NAMALWA (cell line): ENCODE data around the gene DISP2.

Experiments
- DNase-seq: peaks from one replicate; pipeline ENCODE4 v3.0.0-alpha.2; 2015; ENCODE audit warnings: low spot score

DISP2 gene, protein sequence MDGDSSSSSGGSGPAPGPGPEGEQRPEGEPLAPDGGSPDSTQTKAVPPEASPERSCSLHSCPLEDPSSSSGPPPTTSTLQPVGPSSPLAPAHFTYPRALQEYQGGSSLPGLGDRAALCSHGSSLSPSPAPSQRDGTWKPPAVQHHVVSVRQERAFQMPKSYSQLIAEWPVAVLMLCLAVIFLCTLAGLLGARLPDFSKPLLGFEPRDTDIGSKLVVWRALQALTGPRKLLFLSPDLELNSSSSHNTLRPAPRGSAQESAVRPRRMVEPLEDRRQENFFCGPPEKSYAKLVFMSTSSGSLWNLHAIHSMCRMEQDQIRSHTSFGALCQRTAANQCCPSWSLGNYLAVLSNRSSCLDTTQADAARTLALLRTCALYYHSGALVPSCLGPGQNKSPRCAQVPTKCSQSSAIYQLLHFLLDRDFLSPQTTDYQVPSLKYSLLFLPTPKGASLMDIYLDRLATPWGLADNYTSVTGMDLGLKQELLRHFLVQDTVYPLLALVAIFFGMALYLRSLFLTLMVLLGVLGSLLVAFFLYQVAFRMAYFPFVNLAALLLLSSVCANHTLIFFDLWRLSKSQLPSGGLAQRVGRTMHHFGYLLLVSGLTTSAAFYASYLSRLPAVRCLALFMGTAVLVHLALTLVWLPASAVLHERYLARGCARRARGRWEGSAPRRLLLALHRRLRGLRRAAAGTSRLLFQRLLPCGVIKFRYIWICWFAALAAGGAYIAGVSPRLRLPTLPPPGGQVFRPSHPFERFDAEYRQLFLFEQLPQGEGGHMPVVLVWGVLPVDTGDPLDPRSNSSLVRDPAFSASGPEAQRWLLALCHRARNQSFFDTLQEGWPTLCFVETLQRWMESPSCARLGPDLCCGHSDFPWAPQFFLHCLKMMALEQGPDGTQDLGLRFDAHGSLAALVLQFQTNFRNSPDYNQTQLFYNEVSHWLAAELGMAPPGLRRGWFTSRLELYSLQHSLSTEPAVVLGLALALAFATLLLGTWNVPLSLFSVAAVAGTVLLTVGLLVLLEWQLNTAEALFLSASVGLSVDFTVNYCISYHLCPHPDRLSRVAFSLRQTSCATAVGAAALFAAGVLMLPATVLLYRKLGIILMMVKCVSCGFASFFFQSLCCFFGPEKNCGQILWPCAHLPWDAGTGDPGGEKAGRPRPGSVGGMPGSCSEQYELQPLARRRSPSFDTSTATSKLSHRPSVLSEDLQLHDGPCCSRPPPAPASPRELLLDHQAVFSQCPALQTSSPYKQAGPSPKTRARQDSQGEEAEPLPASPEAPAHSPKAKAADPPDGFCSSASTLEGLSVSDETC (N-terminal part only)

DNA sequence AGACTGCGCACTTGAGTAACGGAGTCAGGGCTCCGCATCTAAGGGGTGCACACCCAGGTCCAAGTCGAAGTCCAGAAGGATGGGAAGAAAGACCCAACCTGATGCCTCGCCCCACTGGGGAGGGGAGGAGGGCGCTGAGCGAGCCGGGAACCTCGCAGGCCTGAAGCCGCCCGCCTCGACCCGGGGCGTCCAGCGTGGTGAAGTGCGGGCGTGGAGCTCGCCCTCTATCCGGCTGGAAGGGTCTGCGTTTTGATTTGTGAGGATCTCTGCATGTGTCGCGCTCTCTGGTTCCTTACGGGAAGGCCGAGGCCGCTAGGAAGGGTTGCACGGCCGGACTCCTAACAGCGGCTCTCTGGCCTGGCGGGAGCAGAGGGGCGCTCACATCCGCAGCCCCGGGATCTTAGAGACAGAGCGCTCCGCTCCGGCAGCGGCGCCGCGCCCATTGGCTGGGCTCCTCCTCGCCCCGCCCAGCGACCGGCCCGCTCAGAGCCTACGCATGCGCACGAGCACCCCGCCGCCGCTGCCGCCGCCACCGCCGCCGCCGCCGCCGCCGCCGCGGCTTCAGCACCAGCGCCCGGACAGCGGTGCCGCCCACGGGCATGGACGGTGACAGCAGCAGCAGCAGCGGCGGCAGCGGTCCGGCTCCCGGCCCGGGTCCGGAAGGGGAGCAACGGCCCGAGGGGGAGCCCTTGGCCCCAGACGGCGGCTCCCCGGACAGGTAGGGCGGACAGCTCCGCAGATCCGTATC is at the start of gene DISP2:
TSS of gene DISP2 (plus strand) at position 497 of the 748 bp plus-strand sequence. CDS start at position 600, 103 bp downstream.
- peak; percentile 86 for DNase-seq

DNA sequence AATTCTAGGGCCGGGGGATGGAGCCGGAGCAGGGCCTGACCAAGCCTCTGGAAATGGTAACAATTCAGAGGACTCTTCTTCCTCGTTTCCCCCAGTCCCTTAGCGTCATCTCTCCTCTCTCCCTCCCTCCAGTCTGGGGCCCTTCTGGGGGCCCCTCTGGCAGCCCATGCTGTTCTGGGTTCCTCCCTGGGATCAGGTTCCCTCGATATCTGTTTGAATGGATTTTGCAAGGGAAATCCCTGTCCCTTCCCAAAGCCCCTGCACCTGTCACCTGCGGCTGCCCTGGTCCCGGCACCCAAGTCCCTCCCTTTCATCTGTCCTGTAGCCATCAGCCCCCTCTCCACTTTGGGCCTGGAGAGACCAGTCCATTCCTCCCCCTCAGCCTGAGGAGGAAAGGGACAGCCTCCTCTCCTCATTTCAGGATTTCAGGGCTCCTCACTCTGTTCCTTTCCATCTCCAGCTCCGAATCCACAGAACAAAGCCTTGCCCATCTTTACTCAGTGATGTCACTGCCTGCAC is 48.6 kb upstream of the DISP2 start:
- no peak for DNase-seq

DNA sequence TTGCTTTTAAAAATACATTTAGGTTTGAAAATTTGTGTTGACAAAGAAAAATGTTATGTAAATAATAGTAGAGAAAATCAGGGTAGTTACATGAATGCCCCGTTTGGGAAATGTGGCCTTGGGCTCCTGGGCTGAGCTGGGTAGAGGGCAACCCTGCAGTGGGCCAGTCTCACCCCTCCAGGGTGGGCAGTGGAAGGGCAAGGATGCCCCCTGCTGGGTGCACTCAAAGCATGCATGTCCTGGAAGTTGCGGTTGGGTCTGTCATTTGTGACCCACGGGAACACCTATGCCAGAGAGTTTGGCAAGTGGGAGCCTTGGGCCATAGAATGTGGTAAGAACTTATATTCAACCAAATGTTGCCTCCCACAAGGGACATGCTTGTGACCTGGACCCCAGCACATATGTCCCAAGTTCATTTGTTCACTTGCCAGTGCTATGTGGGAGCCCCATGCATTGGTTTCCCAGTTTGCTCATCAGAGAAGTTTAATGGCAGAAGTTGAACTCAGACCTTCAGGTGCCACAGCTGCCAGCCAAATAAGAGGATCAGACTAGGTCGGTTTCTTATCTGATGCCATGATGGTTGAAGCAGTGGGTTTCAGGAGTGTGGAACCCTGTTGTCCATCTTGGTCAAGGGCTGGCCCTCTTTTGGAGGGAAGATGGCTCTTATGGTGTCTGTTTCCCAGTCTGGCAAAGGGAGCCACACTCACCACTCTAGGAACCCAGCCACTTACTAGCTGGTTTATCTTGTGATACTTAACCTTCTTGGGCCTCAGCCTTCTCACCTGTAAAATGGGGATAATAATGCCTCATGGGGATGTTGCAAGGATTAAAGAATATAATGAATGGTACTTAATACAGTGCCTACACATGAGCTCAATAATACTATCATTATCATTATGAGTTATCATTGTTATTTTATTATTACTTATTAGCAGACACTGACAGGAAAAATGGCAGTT is 47.7 kb upstream of the DISP2 start:
- peak; percentile 67 for DNase-seq

DNA sequence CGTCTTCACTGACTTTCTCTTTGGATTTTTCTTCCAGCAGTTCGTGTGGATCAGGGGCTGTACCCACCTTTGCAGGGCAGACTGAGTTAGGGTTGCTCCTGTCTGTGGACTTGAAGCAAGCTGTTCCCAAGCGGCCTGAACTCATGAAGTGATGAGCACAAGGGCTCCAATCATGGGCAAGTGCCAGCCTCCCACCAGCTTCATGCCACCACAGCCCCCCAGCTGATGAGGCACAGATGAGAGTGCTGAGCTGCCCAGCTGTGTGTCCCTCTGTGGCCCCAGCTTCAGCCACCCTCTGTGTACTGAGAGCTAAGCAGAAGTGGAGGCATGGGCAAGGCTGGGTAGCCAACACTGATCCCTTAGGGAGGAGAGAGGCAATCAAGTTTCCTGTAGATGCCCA is 47.0 kb upstream of the DISP2 start:
- no peak for DNase-seq

DNA sequence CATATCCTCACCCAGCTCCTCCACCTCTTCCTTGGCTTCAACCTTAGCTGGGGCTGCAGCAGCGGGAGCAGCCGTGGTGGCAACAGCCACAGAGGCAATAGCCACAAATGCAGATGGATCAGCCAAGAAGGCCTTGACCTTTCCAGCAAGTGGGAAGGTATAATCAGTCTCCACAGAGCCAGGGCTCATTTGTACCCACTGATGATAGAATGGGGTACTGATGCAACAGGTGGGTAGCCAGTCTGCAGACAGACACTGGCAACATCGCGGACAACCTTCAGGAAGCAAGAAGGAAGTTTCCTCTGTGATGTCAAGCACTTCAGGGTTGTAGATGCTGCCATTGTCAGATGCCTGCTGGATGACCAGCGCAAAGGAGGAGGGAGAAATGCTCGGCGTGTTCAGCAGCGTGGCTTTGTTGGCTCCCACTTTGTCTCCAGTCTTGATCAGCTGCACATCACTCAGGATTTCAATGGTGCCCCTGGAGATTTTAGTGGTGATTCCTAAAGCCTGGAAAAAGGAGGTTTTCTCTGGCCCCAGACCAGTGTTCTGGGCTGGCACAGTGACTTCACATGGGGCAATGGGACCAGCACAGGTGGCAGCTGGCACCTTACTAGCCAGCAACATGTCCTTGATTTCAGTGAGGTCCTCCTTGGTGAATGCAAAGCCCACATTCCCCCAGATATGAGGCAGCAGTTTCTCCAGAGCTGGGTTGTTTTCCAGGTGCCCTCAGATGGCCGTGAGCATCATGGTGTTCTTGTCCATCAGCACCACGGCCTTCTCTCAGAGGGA is 45.5 kb upstream of the DISP2 start:
- DNase-seq = no peak

DNA sequence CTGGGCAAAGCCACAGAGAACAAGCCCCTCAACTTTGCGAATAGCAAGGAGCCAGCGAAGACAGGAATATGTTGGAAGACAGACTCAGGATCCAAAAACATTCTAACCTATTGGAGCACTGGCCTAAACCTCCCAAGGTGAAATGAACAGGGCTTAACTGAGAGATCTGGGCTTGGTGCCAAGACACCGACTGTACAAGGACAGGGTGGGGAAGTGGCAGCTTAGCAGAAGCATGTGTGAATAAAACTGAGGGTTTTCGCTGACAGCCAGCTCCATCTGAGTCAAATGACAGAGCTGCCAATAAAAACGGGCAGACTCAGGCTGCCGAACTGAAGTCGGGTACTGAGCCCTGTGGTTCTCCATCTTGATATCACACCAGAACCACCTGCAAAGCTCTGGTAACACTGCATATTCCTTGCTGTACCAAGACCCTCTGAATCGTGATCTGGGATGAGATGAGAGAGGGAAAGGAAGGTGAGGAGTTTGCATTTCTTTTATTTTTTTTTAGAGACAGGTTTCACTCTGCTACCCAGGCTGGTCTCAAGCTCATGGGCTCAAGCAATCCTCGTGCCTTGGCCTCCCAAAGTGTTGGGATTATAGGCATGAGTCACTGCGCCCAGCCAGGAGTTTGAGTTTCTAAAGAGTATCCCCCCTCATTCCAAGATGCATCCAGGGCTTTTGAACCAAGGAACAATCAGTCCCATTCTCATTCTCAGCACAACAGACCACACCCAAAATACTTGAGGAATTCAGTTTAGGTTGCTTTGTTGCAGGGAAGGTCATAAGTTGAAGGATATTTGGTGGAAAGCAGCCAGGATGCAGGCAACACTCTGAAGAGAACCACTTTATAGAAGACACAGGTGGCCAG is 44.3 kb upstream of the DISP2 start:
- DNase-seq = peak; percentile 64

DNA sequence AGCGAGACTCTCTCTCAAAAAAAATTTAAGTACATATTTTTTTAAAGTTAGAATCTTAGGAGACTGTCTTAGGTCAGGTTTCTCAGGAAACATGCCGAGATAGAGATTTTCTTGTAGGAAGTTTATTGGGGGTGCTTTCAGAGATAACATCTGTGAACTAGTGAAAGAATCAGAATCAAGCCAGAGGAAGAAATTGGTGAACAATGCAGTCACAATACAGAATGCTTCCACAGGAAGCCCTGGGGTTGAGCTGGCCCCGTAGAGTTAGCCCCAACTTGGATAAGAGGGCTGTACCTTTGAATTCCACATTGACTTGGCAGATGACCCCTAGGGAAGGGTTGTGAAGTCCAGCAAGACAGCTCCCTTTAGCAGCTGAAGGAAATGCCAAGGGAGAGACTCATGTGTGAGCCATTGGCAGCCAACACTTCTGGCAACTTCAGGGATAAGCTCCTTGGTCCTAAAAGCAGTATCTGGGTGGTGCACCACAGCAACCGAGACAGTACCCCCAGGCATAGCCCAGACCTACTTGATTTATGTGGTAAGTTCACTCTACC is 43.2 kb upstream of the DISP2 start:
- no peak for DNase-seq

DNA sequence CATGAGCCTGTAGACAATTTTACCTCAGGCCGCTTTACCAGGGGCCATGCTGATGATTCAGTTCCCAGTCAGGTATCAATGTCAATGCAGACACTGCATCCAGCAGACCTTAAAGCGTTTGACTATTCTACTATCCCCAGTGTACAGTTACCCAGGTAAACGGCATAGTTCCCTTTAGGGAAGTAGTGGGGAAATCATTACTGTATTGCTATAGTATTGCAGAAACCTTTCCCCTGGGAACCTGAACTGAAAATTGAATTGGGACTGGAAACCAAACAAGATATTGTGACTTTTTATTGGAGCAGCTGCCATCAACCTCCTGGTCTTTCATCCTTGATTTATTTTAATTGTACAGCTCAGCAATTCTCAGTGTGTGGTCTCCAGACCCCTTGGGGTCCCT is 41.1 kb upstream of the DISP2 start:
- no peak for DNase-seq

DNA sequence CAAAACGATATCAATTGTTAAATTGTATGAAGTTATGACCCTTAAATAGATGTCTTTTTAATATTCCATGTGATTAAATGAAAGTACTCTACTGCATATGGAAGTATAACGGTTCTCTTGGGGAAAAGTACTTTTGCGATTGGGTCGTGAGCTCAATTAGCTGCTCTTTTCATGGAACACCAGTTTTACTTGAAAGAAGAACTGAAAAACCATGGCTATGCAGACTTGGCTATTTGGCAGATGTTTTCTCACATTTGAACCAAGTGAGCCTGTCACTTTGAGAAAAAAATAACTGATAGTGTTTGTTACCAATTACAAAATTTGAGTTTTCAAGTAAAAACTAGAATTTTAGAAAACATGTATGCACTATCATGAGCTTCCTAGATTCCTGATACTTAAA is 40.4 kb upstream of the DISP2 start:
- DNase-seq = no peak

DNA sequence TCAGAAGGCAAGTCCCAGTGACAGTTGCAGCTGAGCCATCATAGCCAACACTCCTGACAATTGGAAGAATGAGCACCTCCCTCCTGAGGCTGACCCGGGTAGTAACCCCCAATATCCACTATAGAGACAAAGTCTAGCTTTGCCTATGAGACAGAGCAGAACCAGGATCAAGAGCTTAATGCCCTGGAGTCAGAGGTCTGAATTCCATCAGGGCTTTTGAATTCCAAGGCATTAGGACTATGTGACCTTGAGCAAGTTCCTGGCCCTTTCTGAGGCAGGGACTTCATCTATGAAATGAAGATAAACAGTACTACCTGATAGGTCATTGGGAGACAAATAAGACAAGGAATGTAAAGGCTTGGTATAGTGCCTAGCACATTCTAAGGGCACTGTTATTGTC is 37.6 kb upstream of the DISP2 start:
- no peak for DNase-seq

DNA sequence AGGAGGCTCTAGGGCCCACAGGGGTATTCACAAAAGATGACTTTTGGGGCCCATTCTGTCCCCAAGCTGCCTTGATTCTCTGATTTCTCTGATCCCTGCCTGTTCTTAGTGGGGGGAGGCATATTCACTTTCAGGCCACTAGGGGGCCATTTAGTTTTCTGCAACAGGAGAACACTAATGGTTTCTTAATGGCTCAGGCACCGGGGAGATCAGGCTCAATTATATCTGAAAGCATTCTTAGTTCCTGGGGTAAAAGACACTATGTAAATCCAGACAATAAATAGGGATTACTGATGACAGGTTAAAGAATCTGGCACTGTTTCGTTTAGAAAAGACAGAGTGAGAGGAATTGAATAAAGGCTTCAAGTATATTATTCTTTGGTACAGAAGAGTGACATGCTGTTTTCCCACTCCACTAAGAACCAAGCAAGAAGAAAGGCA is 37.1 kb upstream of the DISP2 start:
- DNase-seq = peak; percentile 87

DNA sequence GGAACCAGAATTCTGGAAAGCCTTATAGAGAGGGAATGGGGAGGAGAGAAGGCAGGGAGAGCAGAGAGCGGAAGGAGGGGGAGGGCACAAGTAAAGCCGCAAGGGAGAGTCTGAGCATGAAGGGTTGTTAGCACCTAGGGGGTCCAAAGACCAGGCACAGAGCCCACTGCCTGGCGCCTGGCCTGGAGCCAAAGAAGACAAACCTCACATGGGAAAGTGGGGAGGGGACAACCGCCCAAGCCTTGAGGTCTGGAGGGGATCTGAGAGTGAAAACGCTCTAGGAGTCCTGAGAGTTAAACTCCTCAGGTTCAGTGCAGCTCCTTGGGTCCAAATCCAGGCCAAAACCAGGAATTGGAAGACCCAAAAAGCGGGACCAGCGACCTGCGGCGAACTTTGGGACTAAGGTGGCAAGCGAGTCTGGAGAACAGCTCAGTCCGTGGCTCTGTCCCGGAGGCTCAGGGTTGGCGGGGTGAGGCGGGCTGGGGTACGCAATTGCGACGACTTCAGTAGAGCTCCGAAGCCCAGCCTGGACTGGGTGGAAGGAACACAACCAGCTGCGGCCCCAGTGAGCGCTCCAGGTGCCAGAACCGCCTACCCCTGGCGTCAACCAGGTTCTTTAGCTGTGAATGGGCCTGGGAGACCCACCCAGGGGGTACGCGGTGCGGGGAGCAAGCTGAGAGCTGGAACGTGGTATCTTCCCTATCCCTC is 35.3 kb upstream of the DISP2 start:
- DNase-seq = no peak

DNA sequence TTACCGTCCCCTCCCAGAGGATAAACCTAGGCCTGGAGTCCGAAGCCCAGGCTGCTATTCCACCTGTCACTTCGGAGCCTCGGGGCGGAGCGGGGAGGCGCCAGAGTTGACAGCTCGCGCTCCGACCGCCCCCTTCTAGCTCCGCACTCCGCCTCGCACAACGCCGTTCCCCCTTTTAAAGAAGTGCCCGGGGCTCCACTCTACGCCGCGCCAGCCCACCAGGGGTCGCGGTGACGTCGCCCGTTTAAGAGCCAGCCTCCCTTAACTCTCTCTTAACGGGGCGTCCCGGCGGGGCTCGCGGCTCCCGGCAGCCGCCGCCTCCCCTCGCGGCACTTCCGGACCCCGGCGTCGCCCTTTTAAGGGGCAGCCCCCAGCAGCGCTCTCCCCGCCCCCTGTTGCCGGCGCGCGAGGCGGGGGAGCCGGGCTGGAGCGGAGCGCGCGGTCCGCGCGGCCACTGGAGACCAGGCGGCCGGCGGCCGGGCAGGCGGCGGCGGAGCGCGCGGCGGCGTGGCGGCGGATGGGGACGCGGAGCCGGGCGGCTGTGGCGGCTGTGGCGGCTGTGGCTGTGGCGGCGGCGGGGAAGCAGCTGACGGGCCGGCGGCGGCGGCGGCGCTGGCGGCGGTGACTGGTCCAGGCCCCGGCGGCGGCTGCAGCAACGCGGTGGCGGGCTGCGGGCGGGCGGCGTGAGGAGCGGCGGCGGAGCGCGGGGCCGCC is 34.6 kb upstream of the DISP2 start, which contains the start of gene INAFM2:
TSS of gene INAFM2 (plus strand) at position 454 of the 714 bp plus-strand sequence. CDS start 364 bp downstream, outside the sequence.
- peak; percentile 96 for DNase-seq

DNA sequence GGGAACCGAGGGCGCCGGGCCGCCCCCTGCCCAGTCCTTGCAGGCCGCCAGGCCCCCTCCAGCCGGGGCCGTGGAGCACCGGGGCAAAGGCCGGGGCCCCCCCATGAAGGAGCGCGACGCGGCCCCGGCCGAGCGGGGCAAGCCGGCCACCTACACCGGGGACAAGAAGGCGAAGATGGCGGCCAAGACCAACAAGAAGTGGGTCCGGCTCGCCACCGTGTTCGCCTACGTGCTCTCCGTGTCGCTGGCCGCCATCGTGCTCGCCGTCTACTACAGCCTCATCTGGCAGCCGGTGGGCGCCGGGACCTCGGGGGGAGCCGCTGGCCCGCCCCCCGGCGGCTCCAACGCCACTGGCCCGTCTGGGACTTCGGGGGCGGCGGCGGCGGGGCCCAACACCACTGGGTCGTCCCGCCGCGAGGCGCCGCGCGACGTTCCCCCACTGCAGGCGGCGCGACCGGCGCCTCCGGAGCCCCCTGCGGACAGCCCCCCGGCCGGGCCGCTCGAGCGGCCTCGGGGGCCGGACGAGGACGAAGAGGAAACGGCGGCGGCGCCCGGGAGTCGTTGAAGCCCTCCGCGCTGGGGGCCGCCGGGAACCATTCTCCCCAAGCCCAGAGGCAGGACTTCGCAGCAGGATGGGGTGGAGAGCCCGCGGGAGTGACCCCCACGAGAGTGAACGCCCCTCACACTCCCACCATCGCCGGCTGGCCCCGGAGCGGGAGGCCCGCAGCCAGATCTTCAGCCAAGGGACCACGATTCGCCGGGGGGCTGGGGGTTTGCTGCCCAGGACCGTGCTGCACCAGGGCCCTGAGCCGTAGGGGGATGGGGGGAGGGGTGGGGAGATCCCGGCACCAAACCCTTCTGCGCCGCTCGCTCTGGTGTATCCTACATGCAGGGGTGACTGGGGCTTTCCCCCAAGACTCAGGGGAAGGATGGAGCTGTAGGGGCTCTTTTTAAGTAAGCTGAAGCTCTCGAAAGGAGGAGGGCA is 33.8 kb upstream of the DISP2 start:
- no peak for DNase-seq

DNA sequence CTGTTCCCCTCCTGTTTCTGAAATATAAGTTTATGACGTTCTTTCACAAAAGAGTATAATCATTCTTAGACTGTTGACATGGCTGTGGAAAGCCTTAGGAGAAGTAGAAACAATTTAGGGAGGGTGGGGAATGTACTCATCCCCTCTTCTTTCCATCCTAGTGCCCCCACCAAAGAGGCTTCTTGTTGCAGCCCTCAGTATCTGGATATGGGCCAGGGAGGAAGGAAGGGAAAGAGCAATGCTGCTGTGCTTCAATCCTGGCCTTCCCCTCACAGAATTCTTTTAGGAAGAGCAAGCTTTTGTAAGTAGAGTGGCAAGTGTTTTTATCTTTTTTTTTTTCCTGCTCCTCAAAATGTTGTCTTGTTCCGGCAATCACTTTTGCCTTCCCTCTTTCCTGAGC is 32.8 kb upstream of the DISP2 start:
- DNase-seq = no peak
